LNCaP clone FGC (cell line): ENCODE data around the gene SH2D5.

Experiments used
- DNase-seq: peaks from one replicate; pipeline ENCODE4 v3.0.0-alpha.2; 2011; ENCODE audit warnings: low read depth
- H3K4me3 ChIP-seq: 2 replicates; pipeline ENCODE4 v1.5.1; 2011; ENCODE audit warnings: mild to moderate bottlenecking, low read depth, low read length, control low read depth
- CTCF ChIP-seq: IDR thresholded peaks from 2 replicates; pipeline ENCODE4 v1.5.1; 2012; ENCODE audit warnings: mild to moderate bottlenecking; ENCODE audit not compliant: control insufficient read depth, insufficient read depth; ENCODE audit errors: extremely low read depth

Gene SH2D5

GRCh38 chr1:20710469-20711284 is 21.8 kb downstream of the SH2D5 start:
- no peak for DNase-seq
- TF ChIP-seq CTCF: no peak
- no peak overlapping the region for H3K4me3 ChIP-seq

DNA sequence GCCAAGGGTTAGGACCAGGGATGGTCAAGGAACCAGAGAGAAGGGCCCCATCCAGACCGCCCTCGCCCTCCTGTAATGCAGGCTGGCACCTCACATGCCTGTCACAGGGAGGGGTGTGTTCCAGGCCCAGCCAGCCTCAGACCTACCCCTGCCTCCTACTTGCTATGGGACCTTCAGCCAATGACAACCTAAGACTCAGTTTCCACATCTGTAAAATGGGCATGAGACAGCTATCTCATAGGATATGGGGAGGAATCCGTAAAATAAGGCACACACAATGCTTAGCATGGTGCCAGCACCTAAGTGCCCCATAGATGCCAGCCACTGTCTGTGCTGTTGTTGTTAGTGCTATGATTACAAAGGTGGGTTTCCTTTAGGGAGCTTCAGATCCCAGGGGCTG is 22.6 kb downstream of the SH2D5 start:
- TF ChIP-seq CTCF: no peak
- H3K4me3 ChIP-seq: no peak overlapping the region
- DNase-seq: no peak

- no peak for TF ChIP-seq CTCF
- H3K4me3 ChIP-seq: no peak overlapping the region
- no peak for DNase-seq
Observed at GRCh38 chr1:20708891-20709290, 23.6 kb downstream of the SH2D5 start.

- DNase-seq: no peak
- no peak overlapping the region for H3K4me3 ChIP-seq
- TF ChIP-seq CTCF: no peak
Observed at GRCh38 chr1:20708057-20708456, 24.4 kb downstream of the SH2D5 start.

- TF ChIP-seq CTCF: no peak
- DNase-seq: no peak
- H3K4me3 ChIP-seq: no peak overlapping the region
Observed at GRCh38 chr1:20706841-20707240, 25.7 kb downstream of the SH2D5 start.

- TF ChIP-seq CTCF: no peak
Observed at GRCh38 chr1:20705203-20705755, 27.2 kb downstream of the SH2D5 start.

More at GRCh38 chr1:20705203-20705755, 27.2 kb downstream of the SH2D5 start:
- no peak for DNase-seq
- H3K4me3 ChIP-seq: no peak overlapping the region
